ENCODE results near the gene TNPO3.
A peak's percentile ranks its signal among the peaks of the same experiment; 100 is the strongest.
"Not testable (repeated sequence)": the region's sequence is repeated elsewhere in the genome, so short reads cannot be mapped to it uniquely, and the experiment has no call there.

Gene TNPO3

GRCh38 chr7:128948976-128949760, 105.7 kb downstream of the TNPO3 start:
- Mint-ChIP-seq H3K4me3 (no peak overlapping the region), H3K27me3 (no peaks in the 10 kb centered on the region), H3K9me3 (no peaks in the 10 kb centered on the region), H3K36me3 (peaks cover 60 to 78% of the 10 kb centered on the region in 2 donors), H3K4me1 (peaks cover 39 to 76% of the 10 kb centered on the region in 2 donors), H3K27ac (peak overlapping the region; percentile 82)
- no peak for DNase-seq
- peak; percentile 52 to 55 for ATAC-seq (replicated peaks)

DNA sequence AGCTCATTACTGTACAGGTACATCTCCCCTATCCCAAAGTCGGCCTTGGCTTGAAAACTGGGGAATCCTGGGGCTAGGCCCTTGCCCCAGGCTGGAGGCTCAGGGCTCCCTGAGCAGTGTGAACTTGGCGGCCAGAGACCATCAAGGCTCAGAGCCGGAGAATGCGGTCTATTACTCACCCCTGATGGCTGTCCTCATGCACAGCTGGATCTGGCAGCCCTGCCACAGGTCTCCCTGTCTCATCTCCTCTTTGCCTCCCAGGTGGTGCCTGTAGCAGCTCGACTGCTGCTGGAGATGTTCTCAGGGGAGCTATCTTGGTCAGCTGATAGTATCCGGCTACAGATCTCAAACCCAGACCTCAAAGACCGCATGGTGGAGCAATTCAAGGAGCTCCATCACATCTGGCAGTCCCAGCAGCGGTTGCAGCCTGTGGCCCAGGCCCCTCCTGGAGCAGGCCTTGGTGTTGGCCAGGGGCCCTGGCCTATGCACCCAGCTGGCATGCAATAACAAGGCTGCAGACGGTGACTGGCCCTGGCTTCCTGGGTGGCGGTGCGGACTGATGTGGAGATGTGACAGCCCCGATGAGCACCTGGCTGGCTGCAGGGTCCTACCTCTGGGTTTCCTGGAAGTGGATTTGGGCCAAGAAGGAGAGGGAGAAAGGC, 106.5 kb downstream of the TNPO3 start:
- ATAC-seq (replicated peaks) (peak in 1 of 2 donors; percentile 10), DNase-seq (no peak)
- peak overlapping the region; percentile 82 for H3K27ac Mint-ChIP-seq
- H3K4me1 Mint-ChIP-seq, result peaks cover 38 to 73% of the 10 kb centered on the region in 2 donors
- H3K27me3 Mint-ChIP-seq, result no peaks in the 10 kb centered on the region
- H3K9me3 Mint-ChIP-seq, result no peaks in the 10 kb centered on the region
- H3K4me3 Mint-ChIP-seq, result peak overlapping the region in 1 of 2 donors; percentile 10
- H3K36me3 Mint-ChIP-seq, result peaks cover 63 to 71% of the 10 kb centered on the region in 2 donors

DNA sequence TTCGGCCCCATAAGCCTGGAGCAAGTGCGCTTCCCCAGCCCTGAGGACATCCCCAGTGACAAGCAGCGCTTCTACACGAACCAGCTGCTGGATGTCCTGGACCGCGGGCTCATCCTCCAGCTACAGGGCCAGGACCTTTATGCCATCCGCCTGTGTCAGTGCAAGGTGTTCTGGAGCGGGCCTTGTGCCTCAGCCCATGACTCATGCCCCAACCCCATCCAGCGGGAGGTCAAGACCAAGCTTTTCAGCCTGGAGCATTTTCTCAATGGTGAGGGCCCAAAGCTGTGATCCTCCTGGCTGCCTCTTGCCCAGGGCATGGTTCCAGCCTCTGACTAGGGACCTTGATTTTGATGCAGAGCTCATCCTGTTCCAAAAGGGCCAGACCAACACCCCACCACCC, 107.1 kb downstream of the TNPO3 start:
- Mint-ChIP-seq H3K4me1 (peaks cover 33 to 67% of the 10 kb centered on the region in 2 donors), H3K36me3 (peaks cover 62 to 65% of the 10 kb centered on the region in 2 donors), H3K27ac (peak overlapping the region; percentile 79), H3K4me3 (no peak overlapping the region), H3K9me3 (no peaks in the 10 kb centered on the region), H3K27me3 (no peaks in the 10 kb centered on the region)
- ATAC-seq (replicated peaks) (no peak), DNase-seq (no peak)

DNA sequence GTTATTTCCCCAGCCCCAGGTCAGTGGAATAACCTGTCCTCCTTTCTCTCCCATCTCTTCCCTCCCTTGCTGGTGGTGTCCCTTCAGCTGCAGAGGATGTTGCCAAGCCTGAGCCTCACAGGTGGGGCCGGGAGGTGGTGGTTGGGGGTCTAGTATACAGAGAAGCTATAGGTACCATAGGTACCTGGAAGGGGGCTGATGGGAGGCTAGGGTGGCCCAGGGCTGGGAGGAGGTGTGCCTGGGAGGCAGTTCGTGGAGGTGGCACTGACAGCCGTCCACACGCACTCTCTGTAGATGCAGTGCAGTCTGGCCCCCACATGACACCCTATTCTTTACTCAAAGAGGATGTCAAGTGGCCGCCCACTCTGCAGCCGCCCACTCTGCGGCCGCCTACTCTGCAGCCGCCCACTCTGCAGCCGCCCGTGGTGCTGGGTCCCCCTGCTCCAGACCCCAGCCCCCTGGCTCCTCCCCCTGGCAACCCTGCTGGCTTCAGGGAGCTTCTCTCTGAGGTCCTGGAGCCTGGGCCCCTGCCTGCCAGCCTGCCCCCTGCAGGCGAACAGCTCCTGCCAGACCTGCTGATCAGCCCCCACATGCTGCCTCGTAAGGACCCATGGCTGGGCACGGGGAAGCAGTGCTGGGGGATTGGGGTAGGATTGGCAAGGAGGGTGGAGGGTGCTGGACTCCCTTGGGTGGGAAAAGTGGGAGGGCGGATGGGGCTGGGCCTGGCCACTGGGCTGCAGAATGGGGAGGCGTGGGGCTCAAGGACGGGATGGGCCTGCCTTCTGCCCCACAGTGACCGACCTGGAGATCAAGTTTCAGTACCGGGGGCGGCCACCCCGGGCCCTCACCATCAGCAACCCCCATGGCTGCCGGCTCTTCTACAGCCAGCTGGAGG, 107.7 kb downstream of the TNPO3 start:
- no peaks in the 10 kb centered on the region for H3K9me3 Mint-ChIP-seq
- no peaks in the 10 kb centered on the region for H3K27me3 Mint-ChIP-seq
- peak overlapping the region in 1 of 2 donors; percentile 25 for H3K4me3 Mint-ChIP-seq
- DNase-seq (no peak), ATAC-seq (replicated peaks) (peak in 1 of 2 donors; percentile 32)
- H3K36me3 Mint-ChIP-seq, result peaks cover 62 to 69% of the 10 kb centered on the region in 2 donors
- H3K27ac Mint-ChIP-seq, result peak overlapping the region; percentile 83
- peaks cover 36 to 66% of the 10 kb centered on the region in 2 donors for H3K4me1 Mint-ChIP-seq

- H3K36me3 Mint-ChIP-seq, result peaks cover 58 to 68% of the 10 kb centered on the region in 2 donors
Measured at GRCh38 chr7:128945668-128946366, 109.1 kb downstream of the TNPO3 start.

DNA sequence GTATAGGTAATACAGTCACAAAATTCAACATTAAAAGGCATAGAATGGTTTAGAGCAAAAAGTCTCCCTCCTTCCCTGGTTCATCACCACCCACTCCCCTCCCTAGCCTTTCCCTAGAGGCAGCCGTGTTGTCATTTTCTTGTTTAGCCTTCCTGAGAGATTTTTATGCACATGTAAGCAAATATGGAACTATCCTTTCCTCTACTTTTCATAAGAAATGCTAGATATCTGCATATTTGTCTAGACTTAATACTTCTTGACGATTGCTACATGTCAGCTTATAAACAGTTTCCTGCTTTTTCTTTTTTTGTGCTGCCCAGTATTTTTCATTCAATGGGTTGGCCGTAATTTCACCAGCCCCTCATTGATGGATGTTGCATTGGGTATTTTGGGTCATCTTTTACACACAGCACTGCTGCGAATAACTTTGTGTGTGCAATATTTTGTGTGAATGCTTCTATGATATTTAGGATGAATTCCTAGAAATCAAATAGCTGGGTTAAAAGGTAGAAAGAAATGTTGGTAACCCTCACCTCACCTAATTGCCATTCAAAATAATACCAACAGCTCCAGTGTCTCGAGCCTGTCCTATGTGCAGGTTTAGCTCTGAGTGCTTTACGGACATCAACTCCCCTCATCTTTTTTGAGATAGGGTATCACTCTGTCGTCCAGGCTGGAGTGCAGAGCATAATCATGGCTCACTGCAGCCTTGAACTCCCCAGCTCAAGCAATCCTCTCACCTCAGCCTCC, 110.2 kb downstream of the TNPO3 start:
- Mint-ChIP-seq H3K9me3 (no peaks in the 10 kb centered on the region), H3K36me3 (peaks cover 56 to 69% of the 10 kb centered on the region in 2 donors), H3K27ac (peak overlapping the region; percentile 43), H3K27me3 (no peaks in the 10 kb centered on the region), H3K4me1 (peaks cover 36 to 69% of the 10 kb centered on the region in 2 donors), H3K4me3 (peak overlapping the region; percentile 2 to 25)
- ATAC-seq (replicated peaks) (no peak), DNase-seq (no peak)

More at GRCh38 chr7:128945668-128946366, 109.1 kb downstream of the TNPO3 start:
- H3K4me3 Mint-ChIP-seq, result peak overlapping the region in 1 of 2 donors; percentile 13
- H3K4me1 Mint-ChIP-seq, result peaks cover 34 to 64% of the 10 kb centered on the region in 2 donors
- DNase-seq (no peak), ATAC-seq (replicated peaks) (no peak)
- H3K27ac Mint-ChIP-seq, result peak overlapping the region; percentile 42
- no peaks in the 10 kb centered on the region for H3K27me3 Mint-ChIP-seq
- H3K9me3 Mint-ChIP-seq, result no peaks in the 10 kb centered on the region

GRCh38 chr7:128943251-128943650, 111.7 kb downstream of the TNPO3 start:
- peak overlapping the region in 1 of 2 donors; percentile 61 for H3K4me3 Mint-ChIP-seq
- ATAC-seq (replicated peaks); H3K27me3 Mint-ChIP-seq; H3K27ac Mint-ChIP-seq; DNase-seq; H3K9me3 Mint-ChIP-seq: not testable (repeated sequence)
- peaks cover 54 to 63% of the 10 kb centered on the region in 2 donors for H3K36me3 Mint-ChIP-seq
- H3K4me1 Mint-ChIP-seq, result peaks cover 35 to 65% of the 10 kb centered on the region in 2 donors

DNA sequence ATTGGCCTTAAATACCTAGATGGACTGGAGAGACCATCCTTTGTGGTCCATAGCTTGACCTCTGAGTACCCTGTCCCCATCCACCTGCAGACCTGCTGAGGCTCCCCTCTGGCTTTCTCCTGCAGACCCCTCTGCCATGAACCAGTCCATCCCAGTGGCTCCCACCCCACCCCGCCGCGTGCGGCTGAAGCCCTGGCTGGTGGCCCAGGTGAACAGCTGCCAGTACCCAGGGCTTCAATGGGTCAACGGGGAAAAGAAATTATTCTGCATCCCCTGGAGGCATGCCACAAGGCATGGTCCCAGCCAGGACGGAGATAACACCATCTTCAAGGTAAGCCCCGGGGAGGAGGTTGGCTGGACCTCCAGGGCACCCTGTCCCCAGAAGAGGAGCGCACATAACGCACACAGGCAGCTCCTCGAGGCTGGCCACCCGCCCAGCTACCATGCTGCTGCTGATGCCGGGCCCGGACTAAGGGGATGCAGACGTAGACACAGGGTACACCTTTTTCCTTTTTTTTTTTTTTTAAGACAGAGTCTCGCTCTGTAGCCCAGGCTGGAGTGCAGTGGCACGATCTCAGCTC, 112.9 kb downstream of the TNPO3 start:
- peak overlapping the region; percentile 37 for H3K27ac Mint-ChIP-seq
- no peaks in the 10 kb centered on the region for H3K9me3 Mint-ChIP-seq
- no peaks in the 10 kb centered on the region for H3K27me3 Mint-ChIP-seq
- ATAC-seq (replicated peaks) (no peak), DNase-seq (no peak)
- H3K36me3 Mint-ChIP-seq, result peaks cover 53 to 58% of the 10 kb centered on the region in 2 donors
- peak overlapping the region; percentile 91 to 99 for H3K4me3 Mint-ChIP-seq
- H3K4me1 Mint-ChIP-seq, result peaks cover 31 to 58% of the 10 kb centered on the region in 2 donors

DNA sequence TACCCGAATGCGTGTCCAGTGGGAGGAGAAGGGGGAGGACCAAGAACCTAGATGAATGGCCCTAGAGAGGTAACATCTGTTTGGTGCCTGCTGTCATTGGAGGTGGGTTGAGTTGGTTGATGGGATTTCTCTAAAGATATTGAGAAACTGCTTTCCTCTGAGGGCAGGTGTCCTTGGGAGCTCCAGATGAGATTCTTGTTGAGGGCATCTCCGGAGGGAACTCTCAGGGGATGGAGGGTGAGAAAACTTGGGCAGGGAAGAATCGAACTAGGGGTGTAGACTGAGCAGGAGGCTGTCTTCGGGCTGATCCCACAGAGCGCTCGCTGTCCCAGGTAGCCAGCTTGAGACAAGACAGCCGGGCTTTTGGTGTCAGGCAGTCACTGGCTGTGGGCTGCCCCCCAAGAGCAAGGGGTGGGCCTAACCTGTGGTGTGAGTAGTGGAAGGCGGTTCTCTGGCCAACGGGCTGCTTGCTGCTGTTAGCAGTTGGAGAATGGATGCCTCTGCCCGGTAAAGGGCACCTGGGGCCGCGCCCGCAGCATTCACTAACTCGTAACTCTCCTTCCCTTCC, 113.5 kb downstream of the TNPO3 start:
- ATAC-seq (replicated peaks) (no peak), DNase-seq (no peak)
- H3K27me3 Mint-ChIP-seq, result no peaks in the 10 kb centered on the region
- peak overlapping the region; percentile 96 for H3K27ac Mint-ChIP-seq
- peak overlapping the region; percentile 91 to 99 for H3K4me3 Mint-ChIP-seq
- H3K4me1 Mint-ChIP-seq, result peaks cover 29 to 58% of the 10 kb centered on the region in 2 donors
- no peaks in the 10 kb centered on the region for H3K9me3 Mint-ChIP-seq
- peaks cover 51 to 55% of the 10 kb centered on the region in 2 donors for H3K36me3 Mint-ChIP-seq

- peak overlapping the region; percentile 91 to 99 for H3K4me3 Mint-ChIP-seq
- H3K27me3 Mint-ChIP-seq, result no peaks in the 10 kb centered on the region
- DNase-seq, result peak; percentile 90
- H3K36me3 Mint-ChIP-seq, result peaks cover 48 to 50% of the 10 kb centered on the region in 2 donors
- ATAC-seq (replicated peaks), result peak; percentile 64 to 65
- H3K9me3 Mint-ChIP-seq, result no peaks in the 10 kb centered on the region
- H3K4me1 Mint-ChIP-seq, result peaks cover 29 to 62% of the 10 kb centered on the region in 2 donors
- H3K27ac Mint-ChIP-seq, result peak overlapping the region; percentile 96
Measured at GRCh38 chr7:128940494-128941322, 114.2 kb downstream of the TNPO3 start.

GRCh38 chr7:128939861-128940410, 115.0 kb downstream of the TNPO3 start:
- H3K27ac Mint-ChIP-seq, result peak overlapping the region; percentile 96
- H3K9me3 Mint-ChIP-seq, result no peaks in the 10 kb centered on the region
- H3K4me1 Mint-ChIP-seq, result peaks cover 35 to 65% of the 10 kb centered on the region in 2 donors
- peaks cover 40 to 43% of the 10 kb centered on the region in 2 donors for H3K36me3 Mint-ChIP-seq
- peak; percentile 71 for DNase-seq
- peak overlapping the region; percentile 91 to 99 for H3K4me3 Mint-ChIP-seq
- no peaks in the 10 kb centered on the region for H3K27me3 Mint-ChIP-seq
- ATAC-seq (replicated peaks), result peak; percentile 56
